Stimulated activated CD4-positive, alpha-beta T cell treated with anti-CD3 and anti-CD28 coated beads, TNF-alpha, amount 100 ng/mL, for 48 hours (primary cell): ENCODE results near the gene MED7.
A peak's percentile ranks its signal among the peaks of the same experiment; 100 is the strongest.

Experiments used
- DNase-seq, 3 donors: peaks; one replicate each; pipeline ENCODE4 v3.0.0-alpha.2; 2020; ENCODE audit warnings: low read depth in 3 of 3

MED7 gene

GRCh38 chr5:157164521-157164920, 21.9 kb upstream of the MED7 start:
- DNase-seq = no peak

- DNase-seq = no peak
Measured at GRCh38 chr5:157162919-157163510, 20.4 kb upstream of the MED7 start.

GRCh38 chr5:157161996-157162395, 19.3 kb upstream of the MED7 start:
- DNase-seq = no peak

DNA sequence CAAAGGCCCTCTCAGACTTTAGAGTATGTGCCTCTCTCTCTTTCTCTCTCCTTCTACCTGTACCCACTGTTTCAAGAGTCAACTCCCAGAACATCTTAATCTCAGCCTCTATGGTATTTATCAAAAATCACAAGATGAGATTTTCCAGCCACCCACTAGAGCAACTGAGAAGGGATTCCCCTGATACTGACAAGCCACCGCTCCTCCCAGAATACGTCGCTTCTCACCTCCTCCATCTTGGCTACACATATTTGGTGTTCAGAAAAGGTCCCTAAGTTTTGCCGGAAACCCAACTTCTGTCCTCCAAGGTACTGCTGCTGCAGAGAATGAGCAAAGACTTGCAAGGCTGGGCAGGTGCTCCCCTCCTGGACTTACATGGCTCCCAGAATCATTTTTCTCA, 17.3 kb upstream of the MED7 start:
- no peak for DNase-seq

DNA sequence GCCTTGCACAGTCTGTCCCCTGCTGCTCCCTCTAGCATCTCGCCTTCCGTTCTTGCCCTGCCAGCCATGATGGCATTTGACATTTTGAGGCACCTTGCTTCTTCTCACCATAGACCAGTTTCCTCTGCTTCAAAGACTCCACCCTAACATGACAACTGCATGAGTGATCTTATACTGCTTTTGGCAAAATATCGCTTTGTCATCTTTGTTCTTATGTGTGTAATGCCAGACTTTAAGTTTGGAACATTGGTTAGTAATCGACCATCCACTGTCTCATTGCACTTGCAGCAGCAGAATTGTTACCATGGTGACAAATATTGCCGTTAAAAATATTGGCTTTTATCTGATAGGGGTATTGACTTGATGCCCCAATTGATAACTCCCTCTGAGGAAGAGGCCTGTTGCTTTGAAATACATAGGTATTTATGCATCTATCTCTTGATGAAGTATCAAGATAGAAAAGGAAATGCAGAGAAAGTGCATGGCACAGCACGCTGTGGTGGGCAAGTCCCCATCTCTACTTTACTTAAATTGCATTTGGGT, 16.6 kb upstream of the MED7 start:
- DNase-seq = no peak

- no peak for DNase-seq
Measured at GRCh38 chr5:157157293-157157891, 14.7 kb upstream of the MED7 start.

GRCh38 chr5:157155297-157155696, 12.6 kb upstream of the MED7 start:
- no peak for DNase-seq

DNA sequence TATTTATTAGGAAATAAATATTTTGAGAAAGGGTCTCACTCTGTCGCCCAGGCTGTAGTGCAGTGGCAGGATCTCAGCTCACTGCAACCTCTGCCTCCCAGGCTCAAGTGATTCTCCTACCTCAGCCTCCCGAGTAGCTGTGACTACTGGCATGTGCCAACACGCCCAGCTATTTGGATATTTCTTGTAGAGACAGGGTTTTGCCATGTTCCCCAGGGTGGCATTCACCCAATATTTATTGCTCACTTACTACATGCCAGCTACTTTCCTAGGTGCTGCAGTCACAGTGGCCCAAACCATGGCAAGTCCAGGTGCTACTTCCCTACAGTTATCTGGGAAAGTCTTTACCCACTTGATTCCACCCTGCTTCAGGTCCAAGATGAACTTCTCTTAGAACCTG, 8.3 kb upstream of the MED7 start:
- DNase-seq = no peak

GRCh38 chr5:157148734-157149615, 6.3 kb upstream of the MED7 start:
- DNase-seq = peak; percentile 65 to 82 (median 78)

DNA sequence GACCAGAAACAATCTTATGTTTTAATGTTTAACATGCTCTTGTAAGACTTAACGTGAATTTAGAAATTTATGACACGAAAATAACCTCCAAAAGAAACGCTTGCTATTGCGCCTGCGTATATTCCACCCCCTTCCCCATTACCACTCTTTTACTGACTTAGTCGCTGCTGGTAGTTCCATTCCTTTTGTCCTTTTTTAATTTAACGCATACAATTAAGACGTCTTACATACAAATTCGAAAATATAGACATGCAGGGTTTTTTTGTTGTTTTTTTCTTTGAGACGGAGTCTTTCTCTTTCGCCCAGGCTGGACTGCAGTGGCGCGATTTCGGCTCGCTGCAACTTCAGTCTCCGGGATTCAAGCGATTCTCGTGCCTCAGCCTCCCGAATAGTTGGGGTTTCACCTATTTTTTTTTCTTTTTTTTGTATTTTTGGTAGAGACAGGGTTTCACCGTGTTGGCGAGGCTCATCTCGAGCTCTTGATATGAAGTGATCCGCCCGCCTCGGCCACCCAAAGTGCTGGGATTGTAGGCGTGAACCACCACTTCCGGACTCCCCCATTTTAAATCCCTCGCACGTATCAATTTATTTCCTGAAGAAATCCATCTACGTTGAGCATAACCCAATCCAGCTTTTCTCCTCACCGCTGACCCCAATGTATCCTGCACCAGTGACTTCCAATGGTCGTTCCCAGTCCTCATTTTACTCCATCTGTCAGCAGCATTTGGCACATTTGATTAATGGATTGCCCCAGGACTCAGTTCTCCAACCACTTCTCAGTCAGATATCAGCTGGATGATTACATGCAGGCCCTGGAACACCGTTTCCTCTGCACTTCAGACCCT, 684 bp upstream of the MED7 start:
- DNase-seq = no peak

GRCh38 chr5:157137691-157138090, 5.0 kb downstream of the MED7 start:
- no peak for DNase-seq

DNA sequence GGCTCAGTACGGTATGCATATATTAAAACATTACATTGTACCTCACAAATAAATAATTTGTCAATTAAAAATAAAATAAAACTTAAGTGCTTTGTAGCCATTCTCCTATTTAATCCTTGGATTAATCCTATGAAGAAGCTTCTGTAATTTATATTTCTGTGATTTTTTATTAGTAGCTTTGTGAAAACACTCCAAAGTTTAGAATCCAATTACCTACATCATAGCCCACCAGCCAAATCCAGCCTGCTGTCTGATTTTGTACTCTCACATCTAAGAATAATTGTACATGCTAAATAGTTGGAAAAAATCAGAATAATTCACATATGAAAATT, 10.4 kb downstream of the MED7 start:
- no peak for DNase-seq

- DNase-seq = no peak
Measured at GRCh38 chr5:157130925-157131324, 11.7 kb downstream of the MED7 start.

- DNase-seq = no peak
Measured at GRCh38 chr5:157121709-157122108, 21.0 kb downstream of the MED7 start.

GRCh38 chr5:157120102-157120501, 22.6 kb downstream of the MED7 start:
- no peak for DNase-seq

- DNase-seq = peak in 1 of 3 donors; percentile 13
Measured at GRCh38 chr5:157116483-157116954, 26.1 kb downstream of the MED7 start.

DNA sequence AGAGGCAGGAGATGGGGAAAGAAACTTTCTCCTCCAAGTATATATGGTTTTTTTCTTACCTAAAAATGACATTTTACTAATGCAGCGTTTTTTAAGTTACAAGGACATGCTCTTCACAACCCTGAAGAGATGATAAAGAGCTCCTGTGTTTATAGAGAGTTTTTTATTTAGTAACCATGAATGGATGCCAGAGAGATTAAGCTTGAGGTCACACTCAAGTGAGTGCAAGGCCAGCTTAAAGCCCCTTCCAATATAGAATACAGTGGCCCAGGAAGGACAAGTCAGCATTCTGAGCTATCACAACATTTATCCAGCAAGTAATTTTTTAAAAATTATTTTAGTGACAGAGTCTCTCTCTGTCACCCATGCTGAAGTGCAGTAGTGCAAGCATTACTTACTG, 27.2 kb downstream of the MED7 start:
- DNase-seq = no peak

DNA sequence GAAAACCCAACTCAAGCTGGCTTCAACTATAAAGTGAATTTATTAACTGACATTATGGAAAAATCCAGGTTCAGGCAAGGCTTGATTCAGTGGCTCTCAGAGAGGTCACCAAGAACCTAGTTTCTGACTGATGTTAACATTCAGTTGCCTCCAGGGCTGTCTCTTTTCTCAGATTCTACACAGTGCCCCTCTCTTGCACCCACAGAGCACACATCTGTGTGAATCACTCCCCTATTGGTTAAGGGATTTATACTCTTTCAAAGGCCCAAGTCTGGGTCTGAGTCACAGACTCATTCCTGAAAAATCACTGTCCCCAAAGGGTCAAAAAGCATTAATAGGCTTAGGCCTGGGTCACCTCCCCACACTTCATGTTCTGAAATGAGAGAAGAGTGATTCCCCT, 27.7 kb downstream of the MED7 start:
- DNase-seq = no peak

- no peak for DNase-seq
Measured at GRCh38 chr5:157113002-157113401, 29.7 kb downstream of the MED7 start.

DNA sequence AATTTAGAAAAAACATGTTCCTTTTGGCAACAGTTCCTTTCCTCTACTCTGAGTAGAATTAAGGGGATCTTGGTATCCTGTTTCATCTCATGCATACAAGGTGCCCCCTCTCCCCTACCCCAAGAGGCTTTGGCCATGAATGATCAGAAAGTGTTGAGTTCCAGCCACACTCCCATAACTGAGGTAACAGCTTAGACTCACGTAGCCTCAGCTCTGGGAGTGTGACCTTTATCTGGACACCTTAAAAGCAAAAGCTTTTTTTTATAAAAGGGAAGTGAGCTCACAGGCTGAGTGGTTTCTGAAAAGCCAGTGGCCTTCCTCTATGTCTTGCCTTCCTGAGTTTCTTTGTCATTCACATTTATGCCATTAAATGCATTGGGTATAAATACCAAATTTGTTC, 32.9 kb downstream of the MED7 start:
- no peak for DNase-seq

GRCh38 chr5:157108976-157109375, 33.7 kb downstream of the MED7 start, which contains the start of gene HAVCR2:
Gene HAVCR2 (minus strand): TSS chr5:157109044. CDS start chr5:157108983, 61 bp downstream.
- peak in 2 of 3 donors; percentile 37 to 51 for DNase-seq

DNA sequence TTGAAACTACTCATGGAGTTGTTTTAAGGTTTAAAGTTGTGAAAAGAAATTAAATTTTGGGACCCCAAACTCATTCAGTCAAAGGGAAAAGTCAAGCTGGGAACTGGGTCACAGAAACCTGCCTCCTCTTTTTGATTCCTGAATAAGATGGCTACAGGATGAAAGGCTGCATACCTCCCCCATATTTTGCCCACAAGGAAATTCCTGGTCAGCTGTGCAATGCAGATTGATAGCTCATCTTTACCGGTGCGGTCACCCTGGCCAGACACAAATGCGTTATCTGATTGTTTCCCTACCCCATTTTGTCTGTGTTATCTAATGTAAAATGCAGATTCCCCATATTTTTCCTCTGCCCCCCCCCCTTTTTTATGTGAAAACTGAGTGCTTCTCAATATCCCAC, 35.2 kb downstream of the MED7 start:
- no peak for DNase-seq
